Inflammatory macrophage treated with lipopolysaccharide for 1 hour (primary cell): ENCODE measurements around the gene ZBTB38.

Source experiments
- DNase-seq, 2 donors: peaks; one replicate each; pipeline ENCODE4 v3.0.0-alpha.2; 2020 to 2022

ZBTB38 gene

GRCh38 chr3:141407825-141408224 is 39.5 kb downstream of the ZBTB38 start:
- DNase-seq: no peak

- no peak for DNase-seq
Observed at GRCh38 chr3:141408596-141408995, 40.3 kb downstream of the ZBTB38 start.

- DNase-seq: no peak
Observed at GRCh38 chr3:141409940-141410241, 41.6 kb downstream of the ZBTB38 start.

- DNase-seq: no peak
Observed at GRCh38 chr3:141410408-141410807, 42.1 kb downstream of the ZBTB38 start.

- DNase-seq: no peak
Observed at GRCh38 chr3:141410846-141411245, 42.5 kb downstream of the ZBTB38 start.

GRCh38 chr3:141411251-141411771 is 43.0 kb downstream of the ZBTB38 start:
- DNase-seq: peak; percentile 69 to 77

- peak; percentile 64 to 75 for DNase-seq
Observed at GRCh38 chr3:141412087-141412935, 44.0 kb downstream of the ZBTB38 start.

- no peak for DNase-seq
Observed at GRCh38 chr3:141412936-141413354, 44.6 kb downstream of the ZBTB38 start.

GRCh38 chr3:141413391-141413790 is 45.1 kb downstream of the ZBTB38 start:
- DNase-seq: no peak

- DNase-seq: no peak
Observed at GRCh38 chr3:141413801-141414689, 45.7 kb downstream of the ZBTB38 start.

GRCh38 chr3:141414800-141415462 is 46.6 kb downstream of the ZBTB38 start:
- DNase-seq: no peak

GRCh38 chr3:141415953-141416352 is 47.6 kb downstream of the ZBTB38 start:
- no peak for DNase-seq
